NCI-H187 treated with DMSO at 0.1 percent for 48 hours (cell line): ENCODE results near the gene VPS16.
"Not testable (repeated sequence)": the region's sequence is repeated elsewhere in the genome, so short reads cannot be mapped to it uniquely, and the experiment has no call there.

Experiments used
- DNase-seq: peaks from one replicate; lab custom pipeline; 2025; lab: John Stamatoyannopoulos, UW

VPS16 gene

DNA sequence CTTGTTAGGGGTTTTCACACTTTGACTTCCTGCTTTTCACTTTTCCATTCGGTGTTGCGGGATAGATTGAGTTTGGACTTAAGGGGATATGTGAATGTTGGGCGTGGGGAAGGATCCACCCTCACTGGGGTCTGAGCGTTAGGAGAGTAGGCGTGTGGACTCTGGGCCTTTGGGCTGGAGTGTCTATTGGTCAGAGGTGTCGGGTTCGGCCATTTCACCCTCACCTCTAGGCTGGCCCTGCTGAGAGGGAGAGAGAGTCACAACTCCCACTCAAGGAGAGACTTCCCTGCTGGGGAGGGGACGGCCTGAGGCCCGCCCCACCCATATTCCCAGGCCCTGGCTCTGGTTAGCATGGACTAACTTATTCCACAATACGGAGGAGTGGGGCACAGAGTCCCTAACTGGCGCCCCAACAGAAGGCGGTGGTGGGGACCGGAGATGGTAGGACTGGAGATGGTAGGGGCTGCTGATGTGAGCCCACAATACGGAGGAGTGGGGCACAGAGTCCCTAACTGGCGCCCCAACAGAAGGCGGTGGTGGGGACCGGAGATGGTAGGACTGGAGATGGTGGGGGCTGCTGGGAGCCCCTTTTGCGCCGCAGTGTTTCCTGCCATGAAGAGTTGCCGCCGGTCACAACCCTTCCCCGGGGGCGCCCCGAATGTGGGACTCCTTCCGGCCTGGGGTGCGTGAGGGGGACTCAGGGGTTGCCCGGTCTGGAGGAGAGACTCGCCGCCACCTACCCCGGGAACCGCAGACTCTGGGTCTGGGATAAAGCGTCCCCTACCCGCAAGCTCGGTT is 31.3 kb downstream of the VPS16 start:
- DNase-seq, result no peak

DNA sequence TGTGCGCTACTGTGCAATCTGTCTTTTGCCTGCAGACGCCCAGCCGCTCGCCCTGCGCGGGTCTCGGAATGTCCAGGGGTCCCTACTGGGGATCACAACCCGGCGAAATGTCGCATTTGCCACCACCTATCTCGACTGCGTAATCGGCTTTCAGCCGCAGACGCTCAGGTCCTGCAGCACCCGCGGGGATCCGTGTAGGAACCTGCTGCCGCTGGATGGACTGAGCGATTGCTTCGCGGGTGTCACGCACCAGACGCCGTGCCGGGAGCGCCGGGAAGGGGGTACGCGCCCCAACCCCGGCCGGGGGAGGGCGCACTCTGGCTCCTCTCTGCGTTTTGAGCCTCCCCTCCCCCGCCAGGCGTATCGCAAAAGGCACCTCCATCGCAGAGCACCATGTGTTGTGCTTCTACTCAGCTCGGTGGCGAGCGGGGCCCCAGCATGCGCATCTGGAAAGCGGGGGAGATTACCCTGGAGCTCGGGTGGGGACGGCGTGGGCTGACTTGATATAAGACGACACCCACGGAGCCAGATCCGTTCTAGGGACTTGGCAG is 32.0 kb downstream of the VPS16 start:
- DNase-seq, result no peak

DNA sequence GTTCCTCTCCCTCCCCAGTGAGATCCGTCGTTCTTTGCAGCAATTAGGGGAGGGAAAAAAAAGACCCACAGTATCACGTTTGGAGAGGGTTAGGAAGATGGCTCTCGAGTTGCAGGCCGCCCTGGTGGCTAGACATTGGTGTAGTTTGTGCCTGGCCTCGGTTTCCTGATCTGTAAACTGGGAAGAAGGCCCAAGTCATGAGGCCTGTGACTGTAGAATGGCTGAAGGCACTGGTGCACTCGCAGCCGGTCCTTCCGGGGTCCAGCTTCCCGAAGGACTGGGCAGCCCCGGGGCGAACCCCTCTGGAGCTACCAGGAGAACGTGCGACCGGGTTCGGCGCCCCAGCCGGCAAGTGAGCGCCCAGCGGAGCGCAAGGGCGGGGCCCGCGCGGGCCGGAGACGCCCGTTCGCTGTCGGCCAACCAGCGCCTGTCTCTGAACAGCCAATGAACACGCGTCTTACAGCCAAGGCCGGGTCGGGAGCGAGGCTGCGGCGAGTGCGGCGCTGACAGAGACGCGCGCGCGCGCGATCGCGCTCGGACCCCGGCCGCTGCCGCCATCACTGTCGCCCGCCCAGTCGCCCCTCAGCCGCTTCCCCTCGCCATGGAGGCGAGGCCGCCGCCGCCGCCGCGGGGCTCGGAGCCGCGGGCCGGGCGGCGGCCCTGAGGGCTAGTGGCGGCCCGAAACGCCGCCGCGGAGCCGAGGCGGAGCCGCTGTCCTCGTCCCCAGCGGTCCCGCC is 32.6 kb downstream of the VPS16 start, which contains the start of gene PTPRA:
Gene PTPRA, plus strand, starts transcription at position 472 of the 737 bp plus-strand sequence. CDS start 90,797 bp downstream, outside the sequence.
- peak; percentile 72 for DNase-seq

DNA sequence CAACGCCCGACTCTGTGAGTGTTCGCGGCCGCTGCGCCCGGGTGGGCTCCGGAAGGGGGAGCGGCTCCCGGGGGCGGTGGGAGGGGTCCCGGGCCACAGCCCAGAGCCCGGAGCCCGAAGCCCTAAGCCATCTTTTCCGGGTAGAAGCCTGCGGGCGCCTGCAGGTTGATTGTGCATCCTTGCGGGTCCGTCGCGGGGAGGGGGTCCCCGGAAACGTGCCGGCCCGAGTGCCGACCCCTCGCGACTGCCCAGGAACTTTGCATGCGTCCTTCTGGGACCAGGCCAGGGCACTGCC is 33.1 kb downstream of the VPS16 start:
- no peak for DNase-seq

DNA sequence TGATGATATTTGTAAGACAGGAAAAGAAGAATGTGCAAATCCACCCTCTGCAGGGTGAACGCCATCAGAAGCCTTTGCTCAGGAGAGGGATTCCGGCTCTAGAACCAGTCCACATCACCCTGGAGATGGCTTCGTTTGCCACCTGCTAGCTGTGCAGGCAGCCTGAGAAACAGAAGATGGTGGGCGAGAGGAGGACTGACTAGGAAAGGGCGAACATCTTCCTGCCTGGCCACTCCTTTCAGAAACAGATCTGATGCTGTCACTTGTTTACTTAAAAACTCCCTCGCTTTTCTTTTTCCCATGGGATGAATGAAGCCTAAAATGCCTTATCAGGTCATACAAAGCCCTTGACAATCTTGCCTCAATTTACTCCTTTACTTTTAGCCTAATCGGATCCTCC is 33.9 kb downstream of the VPS16 start:
- no peak for DNase-seq

DNA sequence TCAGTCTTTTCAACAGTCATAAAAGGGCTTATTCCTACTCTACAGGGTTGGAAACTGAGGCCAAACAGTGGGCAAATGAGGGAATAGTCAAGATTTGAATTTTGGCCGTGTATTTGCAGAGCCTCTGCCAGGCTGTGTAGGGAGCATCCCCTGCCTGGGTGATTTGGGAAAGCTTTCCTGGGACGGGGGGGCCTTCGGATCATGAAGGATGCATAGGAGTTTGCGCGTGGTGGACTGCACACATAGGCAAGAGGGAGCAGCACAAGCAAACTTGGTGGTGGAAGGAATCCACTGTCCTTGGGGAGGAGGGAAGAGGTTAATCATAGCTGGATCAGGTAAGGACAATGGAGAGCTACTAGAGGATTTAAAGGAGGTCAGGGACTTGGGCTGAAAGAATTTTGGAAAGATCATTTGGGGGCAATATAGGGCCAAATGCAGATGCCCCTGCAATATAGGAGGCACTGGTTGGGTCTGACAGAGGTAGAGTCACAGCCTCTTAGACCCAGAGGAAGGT is 35.2 kb downstream of the VPS16 start:
- no peak for DNase-seq

DNA sequence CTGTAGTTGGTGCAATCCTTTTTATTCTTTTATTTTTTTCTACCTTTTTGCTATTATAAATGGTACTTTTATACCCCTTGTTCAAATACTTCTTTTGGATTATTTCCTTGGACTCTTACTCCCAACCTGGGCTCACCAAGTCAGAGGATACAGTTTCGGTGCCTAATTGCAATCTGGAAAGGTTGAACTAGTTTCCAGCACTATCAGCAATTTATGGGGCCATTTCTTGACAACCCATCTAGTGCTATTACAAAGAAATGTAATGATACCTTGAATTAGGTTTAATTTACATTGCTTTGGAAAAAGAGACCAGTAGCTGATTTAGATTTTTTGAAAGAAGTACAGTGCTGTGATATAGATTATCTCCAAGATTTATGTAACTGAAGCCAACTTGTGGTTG is 38.0 kb downstream of the VPS16 start:
- no peak for DNase-seq

DNA sequence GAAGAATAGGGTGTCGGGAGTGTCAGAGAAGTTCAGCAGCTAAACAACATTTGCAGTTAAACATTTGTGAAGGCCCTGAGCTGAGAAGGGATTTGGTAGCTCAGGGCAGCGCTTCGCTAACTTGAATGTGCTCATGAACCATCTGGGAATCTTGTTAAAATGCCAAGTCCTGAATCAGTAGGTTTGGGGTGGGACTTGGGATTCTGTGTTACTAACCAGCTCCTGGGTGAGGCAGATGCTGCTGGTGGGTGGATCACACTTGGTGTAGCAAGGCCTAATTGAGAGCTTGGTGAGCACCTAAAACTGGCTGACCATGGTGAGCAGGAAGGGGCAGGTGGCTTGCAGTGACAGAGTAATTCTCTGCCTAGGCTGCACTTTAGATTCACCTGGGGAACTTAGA is 38.6 kb downstream of the VPS16 start:
- no peak for DNase-seq

DNA sequence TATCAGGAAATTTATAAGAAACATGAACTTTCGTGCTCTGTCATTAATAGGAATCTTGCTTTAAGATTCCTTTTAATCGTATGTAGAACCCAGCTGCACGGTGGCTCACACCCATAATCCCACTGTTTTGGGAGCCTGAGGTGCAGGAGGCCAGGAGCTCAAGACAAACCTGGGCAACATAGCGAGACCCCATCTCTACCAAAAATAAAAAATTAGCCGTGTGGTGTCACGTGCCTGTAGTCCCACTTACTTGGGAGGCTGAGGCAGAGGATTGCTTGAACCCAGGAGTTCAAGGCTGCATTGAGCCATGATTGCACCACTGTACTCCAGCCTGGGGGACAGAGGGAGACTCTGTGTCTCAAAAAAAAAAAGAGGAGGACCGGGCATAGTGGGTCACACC is 40.1 kb downstream of the VPS16 start:
- DNase-seq, result no peak

DNA sequence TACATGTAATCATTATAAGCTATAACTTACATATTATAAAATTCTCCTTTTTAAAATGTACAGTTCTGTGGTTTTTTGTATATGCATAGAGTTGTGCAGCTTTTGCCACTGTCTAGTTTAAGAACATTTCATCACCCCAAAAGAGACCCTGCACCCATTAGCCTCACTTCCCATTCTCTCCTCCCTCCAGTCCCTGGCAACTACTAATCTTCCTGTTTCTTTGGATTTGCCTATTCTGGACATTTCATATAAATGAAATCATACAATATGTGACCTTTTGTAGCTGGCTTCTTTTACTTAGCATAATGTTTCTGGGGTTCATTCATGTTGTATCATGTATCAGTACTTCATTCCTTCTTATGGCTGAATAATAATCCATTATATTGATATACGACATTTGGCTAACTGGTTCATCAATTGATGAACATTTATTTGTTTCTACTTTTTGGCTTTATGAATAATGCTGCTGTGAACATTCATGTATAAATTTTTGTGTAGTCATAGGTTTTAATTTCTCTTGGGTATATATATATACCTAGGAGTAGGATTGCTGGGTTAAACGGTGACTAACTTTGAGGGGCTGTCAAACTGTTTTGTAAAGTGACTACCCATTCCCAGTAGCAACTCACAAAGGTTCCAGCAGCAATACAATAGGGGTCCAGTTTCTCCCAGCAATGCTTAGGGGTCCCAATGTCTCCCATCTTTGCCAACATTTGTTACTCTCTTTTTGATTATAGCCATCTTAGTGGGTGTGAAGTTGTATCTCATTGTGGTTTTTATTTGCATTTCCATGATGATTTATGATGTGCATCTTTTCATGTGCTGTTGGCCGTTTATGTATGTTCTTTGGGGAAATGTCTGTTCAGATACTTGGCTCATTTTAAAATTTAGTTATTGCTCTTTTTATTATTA is 43.4 kb downstream of the VPS16 start:
- DNase-seq, result no peak

DNA sequence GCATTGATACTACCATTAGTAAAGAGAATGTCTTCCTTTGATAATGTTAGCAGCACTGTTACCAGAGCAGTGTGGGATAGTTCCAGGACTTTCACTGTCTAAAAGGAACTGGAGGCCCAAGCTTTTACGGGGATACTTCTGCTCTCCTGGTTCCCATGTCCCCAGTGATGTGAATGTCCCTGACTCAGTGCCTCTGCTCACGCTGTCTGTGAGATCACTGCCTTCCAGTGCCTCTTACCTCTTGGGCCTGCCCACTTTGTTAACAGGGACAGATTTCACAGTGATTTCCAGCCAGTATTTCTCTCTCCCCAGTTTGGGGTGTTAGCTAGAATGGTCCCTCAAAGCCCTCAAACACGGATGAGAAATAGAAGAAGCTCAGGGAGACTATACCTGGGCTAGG is 47.2 kb downstream of the VPS16 start:
- DNase-seq, result no peak

DNA sequence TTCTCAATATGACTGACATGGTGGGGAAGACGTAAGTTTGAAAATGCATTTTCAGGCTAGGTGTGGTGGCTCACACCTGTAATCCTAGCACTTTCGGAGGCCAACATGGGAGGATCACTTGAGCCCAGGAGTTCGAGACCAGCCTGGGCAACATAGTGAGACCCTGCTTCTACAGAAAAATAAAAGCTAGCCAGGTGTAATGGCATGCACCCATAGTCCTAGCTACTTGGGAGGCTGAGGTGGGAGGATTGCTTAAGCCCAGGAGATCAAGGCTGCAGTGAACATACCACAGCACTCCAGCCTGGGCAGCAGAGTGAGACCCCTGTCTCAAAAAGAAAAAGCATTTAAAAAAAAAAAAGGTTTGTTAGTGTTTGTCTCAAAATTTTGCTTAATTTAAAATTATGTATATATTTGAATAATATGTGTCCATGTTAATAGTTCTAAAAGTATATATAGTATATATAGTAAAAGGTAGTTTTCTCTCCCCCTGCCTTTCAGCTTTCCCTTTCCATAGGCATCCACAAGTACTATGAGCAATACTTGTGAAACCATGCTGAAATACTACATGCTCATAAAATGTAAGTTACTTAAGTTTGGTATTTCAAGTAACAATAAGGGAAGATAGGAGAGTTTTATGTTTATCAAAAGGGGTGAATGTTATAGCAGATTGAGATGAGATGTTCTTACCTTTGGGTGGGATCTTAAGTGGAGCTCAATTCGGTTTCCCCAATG is 47.8 kb downstream of the VPS16 start:
- DNase-seq, result no peak

DNA sequence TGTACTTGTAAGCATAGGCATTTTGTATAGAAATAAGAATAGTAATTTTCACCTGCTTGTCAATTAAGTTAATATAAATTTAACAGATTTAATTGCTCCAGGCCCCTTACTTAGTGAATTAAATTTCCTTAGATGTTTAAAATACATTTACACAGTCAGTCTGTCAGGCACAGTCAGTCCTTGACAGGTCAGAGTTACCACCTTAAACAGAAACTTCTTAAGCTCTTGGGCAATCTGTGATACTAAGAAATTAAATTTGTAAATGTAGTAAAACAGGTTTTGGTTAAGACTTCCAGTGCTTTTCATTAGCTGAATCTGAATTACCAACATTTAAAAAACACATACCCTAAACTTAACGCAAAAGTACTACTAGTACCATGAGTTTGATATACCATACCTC is 48.7 kb downstream of the VPS16 start:
- no peak for DNase-seq

DNA sequence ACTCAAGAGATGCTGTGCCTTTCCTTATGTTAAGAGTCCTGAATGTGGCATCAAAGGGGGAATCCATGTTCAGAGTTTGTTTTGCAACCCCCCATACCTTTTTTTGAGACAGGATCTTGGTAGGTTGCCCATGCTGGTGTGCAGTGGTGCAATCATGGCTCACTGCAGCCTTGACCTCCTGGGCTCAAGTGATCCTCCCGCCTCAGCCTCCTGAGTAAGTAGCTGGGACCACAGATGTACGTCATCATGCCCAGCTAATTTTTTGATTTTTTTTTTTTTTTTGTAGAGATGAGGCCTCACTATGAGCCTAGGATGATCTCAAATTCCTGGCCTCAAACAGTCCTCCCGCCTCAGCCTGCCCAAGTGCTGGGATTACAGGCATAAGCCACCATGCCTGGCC is 49.3 kb downstream of the VPS16 start:
- DNase-seq, result no peak

DNA sequence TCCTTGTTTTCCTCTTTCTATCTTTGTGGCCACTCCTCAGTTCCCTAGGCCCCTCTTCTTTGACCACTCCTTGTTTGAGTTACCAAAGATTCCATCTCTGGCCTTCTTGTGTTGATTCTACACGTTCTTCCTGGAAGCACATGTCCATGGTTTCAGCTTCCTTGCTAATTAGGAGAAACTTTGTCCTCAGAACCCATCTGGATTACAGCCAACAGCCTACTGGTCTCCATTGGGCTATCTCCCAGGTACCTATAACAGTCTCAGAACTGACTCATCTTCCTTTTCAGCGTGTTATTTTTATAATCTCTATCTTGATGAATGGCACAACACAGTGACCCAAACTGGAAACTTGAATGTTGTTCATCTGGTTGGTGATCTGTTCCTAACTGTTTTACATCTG is 50.2 kb downstream of the VPS16 start:
- DNase-seq, result no peak

DNA sequence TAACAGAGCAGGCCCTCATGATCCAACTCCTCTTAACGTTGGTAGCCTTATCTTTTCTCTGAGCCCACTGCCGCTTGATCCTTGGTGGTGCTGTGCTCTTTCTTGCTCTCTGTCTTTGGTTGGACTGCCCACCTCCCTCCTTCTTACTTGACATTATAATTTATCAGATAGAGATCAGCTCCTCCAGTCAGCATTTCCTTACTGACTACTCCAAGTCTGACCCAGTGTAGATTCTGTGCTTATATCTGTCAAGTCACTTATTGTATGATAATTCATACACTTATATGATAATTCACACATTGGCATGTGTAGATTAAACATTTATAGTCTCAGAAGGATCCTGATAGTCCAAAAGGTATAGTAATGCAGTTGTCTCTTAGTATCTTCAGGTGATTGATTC is 50.8 kb downstream of the VPS16 start:
- no peak for DNase-seq

DNA sequence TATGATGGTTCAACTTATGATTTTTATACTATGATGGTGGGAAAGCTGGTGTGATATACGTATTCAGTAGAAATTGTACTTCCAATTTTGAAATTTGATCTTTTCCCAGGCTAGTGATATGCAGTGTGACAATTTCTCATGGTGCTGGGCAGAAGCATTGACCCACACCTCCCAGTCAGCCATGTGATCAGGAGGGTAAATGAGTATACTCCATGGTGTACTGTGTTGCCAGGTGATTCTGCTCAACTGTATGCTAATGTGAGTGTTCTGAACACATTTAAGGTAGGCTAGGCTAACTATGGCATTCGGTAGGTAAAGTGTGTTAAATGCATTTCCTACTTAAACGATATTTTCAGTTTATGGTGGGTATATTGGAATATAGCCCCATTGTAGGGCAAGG is 51.8 kb downstream of the VPS16 start:
- no peak for DNase-seq

DNA sequence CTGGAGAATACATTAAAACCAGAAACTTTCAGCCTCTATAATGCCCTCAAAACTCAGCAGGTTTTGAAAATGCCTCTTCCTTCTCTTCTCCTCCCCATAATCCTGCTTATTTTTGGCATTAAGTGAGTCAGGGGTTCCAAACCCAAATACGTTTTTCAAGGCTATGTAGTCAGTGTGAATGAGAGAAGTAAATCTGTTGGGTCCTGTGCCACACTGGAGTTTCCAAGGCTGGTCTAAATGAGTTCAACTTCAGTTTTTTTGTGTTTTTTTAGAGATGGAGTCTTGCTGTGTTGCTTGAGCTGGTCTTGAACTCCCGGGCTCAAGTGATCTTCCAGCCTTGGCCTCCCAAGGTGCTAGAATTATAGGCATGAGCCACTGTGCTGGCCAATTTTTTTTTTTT is 53.7 kb downstream of the VPS16 start:
- no peak for DNase-seq

DNA sequence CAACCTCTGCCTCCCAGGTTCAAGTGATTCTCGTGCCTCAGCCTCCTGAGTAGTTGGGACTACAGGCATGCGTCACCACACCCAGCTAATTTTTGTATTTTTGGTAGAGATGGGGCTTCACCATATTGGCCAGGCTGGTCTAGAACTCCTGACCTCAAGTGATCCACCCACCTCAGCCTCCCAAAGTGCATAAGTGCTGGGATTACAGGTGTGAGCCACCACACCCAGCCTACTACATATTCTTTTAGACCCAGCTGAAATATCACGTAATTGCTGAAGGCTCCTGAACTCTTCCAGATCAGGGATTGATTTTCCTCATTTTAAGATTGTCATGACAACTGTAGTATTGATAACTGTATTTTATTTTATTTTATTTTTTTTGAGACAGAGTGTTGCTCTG is 54.6 kb downstream of the VPS16 start:
- not testable (repeated sequence) for DNase-seq

DNA sequence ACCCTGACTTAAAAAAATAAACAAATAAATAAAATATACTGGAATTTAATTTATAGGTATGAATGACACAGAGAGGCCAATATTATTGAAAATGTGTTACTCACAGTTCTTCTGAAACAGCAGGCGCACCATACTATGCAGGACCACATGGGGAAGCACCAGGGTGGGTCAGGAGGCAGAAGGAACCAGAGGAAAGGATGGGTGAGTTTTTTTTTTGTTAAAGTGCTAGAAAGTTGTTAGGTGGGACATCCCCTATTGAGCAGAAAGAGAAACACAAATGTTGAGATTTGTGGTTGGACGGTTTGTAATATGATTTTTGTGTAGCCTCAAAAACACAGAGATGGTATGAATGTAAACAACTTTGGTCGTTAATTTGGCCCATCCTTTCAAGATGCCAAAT is 58.7 kb downstream of the VPS16 start:
- DNase-seq, result no peak

DNA sequence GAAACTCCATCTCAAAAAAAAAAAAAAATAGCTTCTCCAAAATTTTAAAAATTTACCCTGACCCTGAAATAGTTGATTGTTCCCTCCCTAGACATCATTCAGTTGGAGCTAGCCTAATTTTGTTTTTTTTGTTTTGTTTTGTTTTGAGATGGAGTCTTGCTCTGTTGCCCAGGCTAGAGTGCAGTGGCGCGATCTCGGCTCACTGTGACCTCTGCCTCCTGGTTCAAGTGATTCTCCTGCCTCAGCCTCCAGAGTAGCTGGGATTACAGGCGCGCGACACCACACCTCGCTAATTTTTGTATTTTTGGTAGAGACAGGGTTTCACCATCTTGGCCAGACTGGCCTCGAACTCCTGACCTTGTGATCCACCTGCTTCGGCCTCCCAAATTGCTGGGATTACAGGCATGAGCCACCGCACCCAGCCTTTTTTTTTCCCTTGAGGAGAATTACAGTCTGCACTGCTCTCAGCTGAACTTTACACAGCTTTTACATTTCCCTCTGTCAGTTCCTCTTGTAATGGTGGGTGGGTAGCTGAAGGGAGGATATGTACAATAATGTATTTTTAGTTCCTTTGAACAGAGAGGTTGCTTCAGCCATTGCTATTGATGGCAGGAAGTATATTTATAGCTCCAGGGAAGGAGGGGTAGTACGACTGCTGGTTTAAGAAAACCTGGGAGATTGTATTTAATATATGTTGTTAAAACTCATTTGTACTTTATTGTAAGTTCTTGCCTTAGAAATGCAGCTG is 60.5 kb downstream of the VPS16 start:
- no peak for DNase-seq
